ENCODE data around the gene ZBTB7A.
"Not testable (repeated sequence)": the region's sequence is repeated elsewhere in the genome, so short reads cannot be mapped to it uniquely, and the experiment has no call there.

Gene ZBTB7A

GRCh38 chr19:4016486-4016885 lies 50.2 kb downstream of the ZBTB7A start:
- no peak for DNase-seq (ENCODE audit: low read depth in 3 of 3)

- no peak for DNase-seq (ENCODE audit: low read depth in 3 of 3)
Measured at GRCh38 chr19:4015705-4016402, 50.8 kb downstream of the ZBTB7A start.

- peak in 1 of 3 donors; percentile 28 for DNase-seq (ENCODE audit: low read depth in 3 of 3)
Measured at GRCh38 chr19:4014541-4015491, 51.9 kb downstream of the ZBTB7A start.

GRCh38 chr19:4013886-4014540 lies 52.7 kb downstream of the ZBTB7A start:
- DNase-seq (ENCODE audit: low read depth in 3 of 3): no peak

GRCh38 chr19:4012975-4013634 lies 53.6 kb downstream of the ZBTB7A start:
- DNase-seq (ENCODE audit: low read depth in 3 of 3): no peak

- no peak for DNase-seq (ENCODE audit: low read depth in 3 of 3)
Measured at GRCh38 chr19:4012092-4012974, 54.4 kb downstream of the ZBTB7A start.

GRCh38 chr19:4011430-4011829 lies 55.3 kb downstream of the ZBTB7A start:
- not testable (repeated sequence) for DNase-seq (ENCODE audit: low read depth in 3 of 3)

GRCh38 chr19:4010808-4011110 lies 55.9 kb downstream of the ZBTB7A start:
- no peak for DNase-seq (ENCODE audit: low read depth in 3 of 3)

GRCh38 chr19:4009990-4010807 lies 56.5 kb downstream of the ZBTB7A start:
- DNase-seq (ENCODE audit: low read depth in 3 of 3): no peak

- DNase-seq (ENCODE audit: low read depth in 3 of 3): no peak
Measured at GRCh38 chr19:4007836-4008539, 58.7 kb downstream of the ZBTB7A start.

- DNase-seq (ENCODE audit: low read depth in 3 of 3): peak; percentile 89 to 91 (median 89)
Measured at GRCh38 chr19:4007021-4007835, 59.5 kb downstream of the ZBTB7A start, which contains the start of gene PIAS4. Gene PIAS4, plus strand, starts transcription at chr19:4007736. Its CDS starts 25 bp downstream, at chr19:4007761.

GRCh38 chr19:4005436-4005835 lies 61.3 kb downstream of the ZBTB7A start:
- not testable (repeated sequence) for DNase-seq (ENCODE audit: low read depth in 3 of 3)

GRCh38 chr19:4000798-4001197 lies 65.9 kb downstream of the ZBTB7A start:
- DNase-seq (ENCODE audit: low read depth in 3 of 3): not testable (repeated sequence)

GRCh38 chr19:3998667-3999412 lies 67.9 kb downstream of the ZBTB7A start:
- DNase-seq (ENCODE audit: low read depth in 3 of 3): not testable (repeated sequence)

GRCh38 chr19:3995607-3996006 lies 71.1 kb downstream of the ZBTB7A start:
- DNase-seq (ENCODE audit: low read depth in 3 of 3): no peak
